OCI-LY7 (cell line): ENCODE results near the gene NSD1. TPM values are rescaled to one million over a fixed set of nuclear protein-coding genes. Genes with fewer than 3 reads are reported as not detected.

Experiments
- BruUV-seq: library from RNA; stranded (reverse); fragments of 400-500 nt; replicated peaks from 2 replicates; lab custom pipeline; 2021; lab: Mats Ljungman, UMichigan
- CTCF ChIA-PET: fragments of 300-600 bp; sonication (Branson Sonifier 250); formaldehyde crosslinking; loops from one replicate; lab custom pipeline; 2022; ENCODE audit warnings: antibody characterized with exemption; ENCODE audit not compliant: unreplicated experiment; lab: Charles Lee
- POLR2A ChIA-PET: fragments of 300-600 bp; sonication (Branson Sonifier 250); formaldehyde crosslinking; loops from one replicate; lab custom pipeline; 2022; ENCODE audit warnings: antibody characterized with exemption; lab: Charles Lee
- DNase-seq: peaks from one replicate; pipeline ENCODE4 v3.0.0-alpha.2; 2015; ENCODE audit warnings: low spot score
- H2AFZ ChIP-seq: fragments of 200-600 bp; sonication (generic), shearing (Covaris generic); 2 replicates; pipeline ENCODE4 v1.6.1; 2014; ENCODE audit warnings: mild to moderate bottlenecking, antibody characterized with exemption, low read length, moderate library complexity
- H3K27ac ChIP-seq: fragments of 200-600 bp; sonication (generic); 2 replicates; pipeline ENCODE4 v1.5.1; 2014; ENCODE audit warnings: mixed run types, low read depth, mild to moderate bottlenecking, moderate library complexity, low read length, inconsistent platforms; ENCODE audit not compliant: poor library complexity, severe bottlenecking
- H3K36me3 ChIP-seq: fragments of 200-600 bp; sonication (generic); 2 replicates; pipeline ENCODE4 v1.6.1; 2014; ENCODE audit warnings: mild to moderate bottlenecking, antibody characterized with exemption, low read length, moderate library complexity, mixed read lengths; ENCODE audit not compliant: insufficient read depth
- H3K4me1 ChIP-seq: fragments of 200-600 bp; sonication (generic); 2 replicates; pipeline ENCODE4 v1.5.1; 2014; ENCODE audit warnings: mild to moderate bottlenecking, low read length; ENCODE audit not compliant: insufficient read depth, poor library complexity, severe bottlenecking
- H3K4me2 ChIP-seq: fragments of 200-600 bp; sonication (generic); 2 replicates; pipeline ENCODE4 v1.6.1; 2014; ENCODE audit warnings: mild to moderate bottlenecking, low read length
- H3K4me3 ChIP-seq: fragments of 200-600 bp; sonication (generic); 2 replicates; pipeline ENCODE4 v1.5.1; 2014; ENCODE audit warnings: mild to moderate bottlenecking, low read depth, low read length; ENCODE audit not compliant: poor library complexity, severe bottlenecking
- H3K79me2 ChIP-seq: fragments of 200-600 bp; sonication (generic); 2 replicates; pipeline ENCODE4 v1.6.1; 2016; ENCODE audit warnings: low read depth, mild to moderate bottlenecking, low read length, moderate library complexity, mixed read lengths; ENCODE audit not compliant: insufficient read depth
- H3K9me2 ChIP-seq: fragments of 200-600 bp; sonication (generic); 2 replicates; pipeline ENCODE4 v1.6.1; 2016; ENCODE audit warnings: mild to moderate bottlenecking, low read length, mixed read lengths; ENCODE audit not compliant: insufficient read depth
- H3K9me3 ChIP-seq: fragments of 200-600 bp; sonication (generic); 2 replicates; pipeline ENCODE4 v1.6.1; 2014; ENCODE audit warnings: mild to moderate bottlenecking, mixed run types, low read length, mixed read lengths
- H4K20me1 ChIP-seq: fragments of 200-600 bp; sonication (generic); 2 replicates; pipeline ENCODE4 v1.6.1; 2014; ENCODE audit warnings: mild to moderate bottlenecking, antibody characterized with exemption, low read length, moderate library complexity, mixed read lengths; ENCODE audit not compliant: insufficient read depth
- CTCF ChIP-seq: fragments of 200-600 bp; sonication (generic); conservative IDR thresholded peaks from 2 replicates; pipeline ENCODE4 v1.5.1; 2014; ENCODE audit warnings: mild to moderate bottlenecking, antibody characterized with exemption, low read length, moderate library complexity, mixed read lengths
- EZH2phosphoT487 ChIP-seq: fragments of 200-600 bp; sonication (generic); IDR thresholded peaks from 2 replicates; pipeline ENCODE4 v1.6.1; 2018; ENCODE audit warnings: low read depth, borderline replicate concordance, mild to moderate bottlenecking, mixed run types, antibody characterized with exemption, low read length, moderate library complexity, mixed read lengths
- intact Hi-C: fragments of 100-400 bp; cut with micrococcal nuclease; formaldehyde crosslinking; loops from one replicate; pipeline ENCODE4 v1.10.0; 2022; ENCODE audit not compliant: unreplicated experiment
- total RNA-seq, 2 experiments: library from RNA; depleted of rRNA in 1 of 2; stranded (reverse); fragments of >200 nt in 1 of 2; shearing (Covaris generic) in 1 of 2; gene quantifications; 2 replicates each; pipeline ENCODE4 v1.2.3, GENCODE V29; 2014 to 2022

Gene NSD1
- total RNA-seq, 2 experiments from 2014 or later: 64.3 to 142 TPM

GRCh38 chr5:177226860-177227259 is 93.3 kb downstream of the NSD1 start:
- Histone ChIP-seq H3K36me3 (peaks cover 45% of the 10 kb centered on the region), H3K27ac (no peak overlapping the region), H3K4me3 (no peak overlapping the region), H3K9me3 (no peaks in the 10 kb centered on the region), H3K9me2 (no peaks in the 10 kb centered on the region), H3K79me2 (peaks cover 90% of the 10 kb centered on the region), H3K4me2 (no peak overlapping the region), H2AFZ (no peak overlapping the region), H3K4me1 (no peaks in the 10 kb centered on the region), H4K20me1 (peaks cover 11% of the 10 kb centered on the region; the same call in 1 of the 2 replicates)
- TF ChIP-seq EZH2phosphoT487 (no peak), CTCF (no peak)
- ChIA-PET CTCF (no interaction called here), POLR2A (interaction anchor here (0.7 to 1.0 kb wide), 2 partner anchors 9 to 200 kb away, joined by 3 read pairs; no protein-coding TSS in a partner anchor)
- no peak for DNase-seq
- no TSS peak for BruUV-seq
- intact Hi-C loops: no loop called here

GRCh38 chr5:177228751-177229150 is 95.2 kb downstream of the NSD1 start:
- BruUV-seq: no TSS peak
- H3K4me1 ChIP-seq: no peaks in the 10 kb centered on the region
- H3K9me3 ChIP-seq: no peaks in the 10 kb centered on the region
- DNase-seq: no peak
- H4K20me1 ChIP-seq: peaks cover 11% of the 10 kb centered on the region; the same call in 1 of the 2 replicates
- no peak overlapping the region for H3K4me2 ChIP-seq
- ChIA-PET POLR2A (no interaction called here), CTCF (no interaction called here)
- peaks cover 85% of the 10 kb centered on the region for H3K79me2 ChIP-seq
- TF ChIP-seq CTCF (0 out of 2 replicates have a peak, but pooled peaks have one; percentile 22), EZH2phosphoT487 (no peak)
- peaks cover 28% of the 10 kb centered on the region for H3K36me3 ChIP-seq
- no peak overlapping the region for H3K27ac ChIP-seq
- no peak overlapping the region for H2AFZ ChIP-seq
- H3K4me3 ChIP-seq: no peak overlapping the region
- H3K9me2 ChIP-seq: no peaks in the 10 kb centered on the region
- intact Hi-C loops: no loop called here

GRCh38 chr5:177230660-177231059 is 97.1 kb downstream of the NSD1 start:
- TF ChIP-seq EZH2phosphoT487: no peak
- TF ChIP-seq CTCF: no peak
- no peak overlapping the region for H3K4me3 ChIP-seq
- no peak overlapping the region for H3K27ac ChIP-seq
- H3K9me2 ChIP-seq: no peaks in the 10 kb centered on the region
- H3K36me3 ChIP-seq: peaks cover 31% of the 10 kb centered on the region
- H4K20me1 ChIP-seq: peaks cover 11% of the 10 kb centered on the region; the same call in 1 of the 2 replicates
- DNase-seq: no peak
- no peak overlapping the region for H2AFZ ChIP-seq
- BruUV-seq: no TSS peak
- no peak overlapping the region for H3K4me2 ChIP-seq
- CTCF ChIA-PET: no interaction called here
- POLR2A ChIA-PET: interaction anchor here (1.6 kb wide), 1 partner anchor 11 kb away, joined by 3 read pairs; no protein-coding TSS in a partner anchor
- H3K4me1 ChIP-seq: no peaks in the 10 kb centered on the region
- no peaks in the 10 kb centered on the region for H3K9me3 ChIP-seq
- H3K79me2 ChIP-seq: peaks cover 66% of the 10 kb centered on the region
- intact Hi-C loops: no loop called here
